Measurements from ENCODE around the gene KIAA1671. TPM values are rescaled to one million over a fixed set of nuclear protein-coding genes. Genes with fewer than 3 reads are reported as not detected.

Gene KIAA1671
- total RNA-seq, 2 experiments from 2014 or later = 6.5 to 6.8 TPM

DNA sequence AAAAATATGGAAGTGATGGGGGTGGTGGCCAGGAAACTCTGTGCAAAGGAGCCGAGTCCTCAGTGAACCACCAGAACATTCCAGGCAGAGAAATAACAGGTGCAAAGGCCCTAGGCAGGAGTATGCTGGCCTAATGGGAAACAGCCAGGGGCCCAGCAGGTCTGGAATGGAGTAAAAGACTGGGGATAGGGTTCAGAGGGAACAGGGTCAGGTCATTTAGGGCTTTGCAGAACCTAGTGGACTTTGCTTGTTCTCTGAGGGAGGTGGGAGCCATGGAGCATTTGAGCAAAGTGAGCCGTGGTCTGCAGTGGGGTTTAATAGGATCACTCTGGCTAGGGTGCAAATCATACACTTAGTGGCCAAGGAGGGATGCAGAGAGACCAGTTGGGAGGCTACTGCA, 255.8 kb downstream of the KIAA1671 start:
- CTCF ChIA-PET = no interaction called here

GRCh38 chr22:25208743-25209505, 256.4 kb downstream of the KIAA1671 start:
- POLR2A ChIA-PET = no interaction called here
- H3K4me3 Mint-ChIP-seq = no peak overlapping the region
- ATAC-seq (no peak), DNase-seq (no peak)
- H3K9me3 Mint-ChIP-seq = no peaks in the 10 kb centered on the region
- H3K4me1 Mint-ChIP-seq (ENCODE audit: low read depth) = no peaks in the 10 kb centered on the region
- peaks cover 10% of the 10 kb centered on the region for H3K27me3 Mint-ChIP-seq
- no peaks in the 10 kb centered on the region for H3K36me3 Mint-ChIP-seq (ENCODE audit: low read depth)
- no peak overlapping the region for H3K27ac Mint-ChIP-seq
- CTCF ChIA-PET = interaction anchor here (1.3 to 4.9 kb wide), 2 partner anchors 7 to 128 kb away, joined by 3 to 32 read pairs; no protein-coding TSS in a partner anchor
- intact Hi-C loops (cut with micrococcal nuclease) = no loop called here
- no peak for TF ChIP-seq CTCF (IDR thresholded peaks at IDR 0.05)

More for the DNA sequence above, 255.8 kb downstream of the KIAA1671 start:
- Mint-ChIP-seq H3K36me3 (ENCODE audit: low read depth) (no peaks in the 10 kb centered on the region), H3K4me3 (no peak overlapping the region), H3K27ac (no peak overlapping the region), H3K9me3 (no peaks in the 10 kb centered on the region), H3K4me1 (ENCODE audit: low read depth) (no peaks in the 10 kb centered on the region), H3K27me3 (peaks cover 5% of the 10 kb centered on the region)
- no peak for TF ChIP-seq CTCF (IDR thresholded peaks at IDR 0.05)
- intact Hi-C loops (cut with micrococcal nuclease) = no loop called here
- ATAC-seq (no peak), DNase-seq (no peak)
- POLR2A ChIA-PET = no interaction called here

DNA sequence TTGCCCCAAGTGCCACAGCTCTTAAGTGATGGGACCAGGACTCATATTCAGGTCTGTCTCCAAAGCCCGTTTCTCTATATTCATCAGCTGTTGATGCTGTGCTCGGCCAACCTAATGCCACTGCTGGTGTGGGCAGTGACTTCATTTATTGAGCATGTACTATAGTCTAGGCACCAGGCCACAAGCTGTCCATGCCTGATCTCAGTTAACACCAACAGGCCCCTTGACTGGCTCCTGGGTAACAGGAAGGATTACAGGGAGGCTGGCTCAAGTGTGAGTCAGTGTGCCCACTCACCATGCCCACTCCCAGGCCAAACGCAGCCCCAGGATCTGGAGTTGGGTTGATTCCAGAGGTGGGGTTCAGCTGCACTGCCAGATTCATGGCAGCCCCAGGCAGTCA, 258.3 kb downstream of the KIAA1671 start:
- no peaks in the 10 kb centered on the region for H3K36me3 Mint-ChIP-seq (ENCODE audit: low read depth)
- intact Hi-C loops (cut with micrococcal nuclease) = no loop called here
- TF ChIP-seq CTCF (IDR thresholded peaks at IDR 0.05) = no peak
- no peak for ATAC-seq
- H3K4me3 Mint-ChIP-seq = no peak overlapping the region
- no peak overlapping the region for H3K27ac Mint-ChIP-seq
- no peaks in the 10 kb centered on the region for H3K9me3 Mint-ChIP-seq
- no peaks in the 10 kb centered on the region for H3K4me1 Mint-ChIP-seq (ENCODE audit: low read depth)
- peaks cover 10% of the 10 kb centered on the region for H3K27me3 Mint-ChIP-seq
- no peak for DNase-seq
- ChIA-PET CTCF (interaction anchor here (1.0 to 4.9 kb wide), 2 partner anchors 9 to 123 kb away, joined by 3 to 32 read pairs; no protein-coding TSS in a partner anchor), POLR2A (no interaction called here)

- CTCF ChIA-PET = interaction anchor here (4.9 kb wide), 1 partner anchor 11 kb away, joined by 32 read pairs; no protein-coding TSS in a partner anchor
- Mint-ChIP-seq H3K36me3 (ENCODE audit: low read depth) (no peaks in the 10 kb centered on the region), H3K27me3 (peaks cover 15% of the 10 kb centered on the region), H3K4me1 (ENCODE audit: low read depth) (no peaks in the 10 kb centered on the region), H3K27ac (no peak overlapping the region), H3K9me3 (no peaks in the 10 kb centered on the region), H3K4me3 (no peak overlapping the region)
- ATAC-seq = no peak
- DNase-seq = no peak
- no peak for TF ChIP-seq CTCF (IDR thresholded peaks at IDR 0.05)
- POLR2A ChIA-PET = interaction anchor here (1.0 kb wide), 1 partner anchor 13 kb away, joined by 4 read pairs; no protein-coding TSS in a partner anchor
- intact Hi-C loops (cut with micrococcal nuclease) = no loop called here
Measured at GRCh38 chr22:25212337-25212736, 259.8 kb downstream of the KIAA1671 start.

GRCh38 chr22:25213221-25213620, 260.7 kb downstream of the KIAA1671 start:
- CTCF ChIA-PET = interaction anchor here (4.9 kb wide), 1 partner anchor 12 kb away, joined by 32 read pairs; no protein-coding TSS in a partner anchor
- Mint-ChIP-seq H3K36me3 (ENCODE audit: low read depth) (no peaks in the 10 kb centered on the region), H3K4me1 (ENCODE audit: low read depth) (no peaks in the 10 kb centered on the region), H3K27ac (no peak overlapping the region), H3K4me3 (no peak overlapping the region), H3K9me3 (no peaks in the 10 kb centered on the region), H3K27me3 (peaks cover 15% of the 10 kb centered on the region)
- no peak for TF ChIP-seq CTCF (IDR thresholded peaks at IDR 0.05)
- intact Hi-C loops (cut with micrococcal nuclease) = no loop called here
- DNase-seq = no peak
- no peak for ATAC-seq
- POLR2A ChIA-PET = no interaction called here
